ENCODE measurements around the gene APOB.

APOB gene

GRCh38 chr2:21017748-21018276 lies 26.1 kb downstream of the APOB start:
- DNase-seq: no peak

DNA sequence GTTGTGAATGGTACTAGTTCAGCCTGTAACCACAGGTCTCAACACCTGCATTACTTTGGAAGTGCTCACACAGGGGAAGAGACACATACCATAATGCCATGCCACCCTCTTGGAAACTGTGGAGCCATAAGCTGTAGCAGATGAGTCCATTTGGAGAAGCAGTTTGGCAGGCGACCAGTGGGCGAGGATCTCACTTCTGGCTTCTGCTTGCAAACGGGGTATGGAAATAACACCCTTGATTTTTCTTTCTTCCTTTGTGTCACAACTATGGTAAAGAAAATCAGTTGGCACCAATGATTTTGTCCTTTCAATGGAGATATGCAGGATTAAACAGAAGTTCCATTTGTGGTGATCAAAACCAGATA lies 28.6 kb downstream of the APOB start:
- DNase-seq: no peak

GRCh38 chr2:21014364-21015280 lies 29.3 kb downstream of the APOB start:
- DNase-seq: no peak

DNA sequence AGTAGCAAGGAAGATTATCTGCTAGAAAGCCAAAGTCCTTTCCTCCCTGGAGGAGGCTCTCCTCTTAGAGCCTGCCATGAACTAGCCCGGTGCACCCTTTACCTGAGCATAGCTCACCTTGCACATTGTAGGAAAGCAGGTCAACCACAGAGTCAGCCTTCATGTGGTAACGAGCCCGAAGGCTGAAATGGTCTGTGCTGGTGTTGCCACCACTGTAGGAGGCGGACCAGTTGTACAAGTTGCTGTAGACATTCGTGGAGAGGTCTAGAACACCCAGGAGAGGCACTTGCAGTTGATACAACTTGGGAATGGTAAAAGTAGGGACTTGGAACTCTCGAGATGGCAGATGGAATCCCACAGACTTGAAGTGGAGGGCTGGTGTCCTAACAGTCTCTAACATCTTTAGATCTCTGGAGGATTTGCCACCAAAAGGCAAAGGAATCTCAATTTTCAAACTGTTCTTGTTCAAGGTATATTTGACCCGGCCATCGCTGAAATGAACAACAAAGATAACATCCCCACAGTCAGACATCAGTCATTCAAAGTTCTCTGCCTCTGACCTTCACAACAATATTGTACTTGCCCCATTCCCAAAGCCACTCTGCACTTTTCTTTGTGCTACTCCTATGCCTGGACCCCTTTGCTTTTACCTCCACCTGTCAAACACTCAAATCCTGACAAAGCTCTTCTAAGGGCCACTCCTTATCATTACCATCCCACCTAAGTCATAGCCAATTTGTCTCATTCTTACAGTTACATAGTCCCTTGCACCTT lies 30.6 kb downstream of the APOB start:
- DNase-seq: no peak

DNA sequence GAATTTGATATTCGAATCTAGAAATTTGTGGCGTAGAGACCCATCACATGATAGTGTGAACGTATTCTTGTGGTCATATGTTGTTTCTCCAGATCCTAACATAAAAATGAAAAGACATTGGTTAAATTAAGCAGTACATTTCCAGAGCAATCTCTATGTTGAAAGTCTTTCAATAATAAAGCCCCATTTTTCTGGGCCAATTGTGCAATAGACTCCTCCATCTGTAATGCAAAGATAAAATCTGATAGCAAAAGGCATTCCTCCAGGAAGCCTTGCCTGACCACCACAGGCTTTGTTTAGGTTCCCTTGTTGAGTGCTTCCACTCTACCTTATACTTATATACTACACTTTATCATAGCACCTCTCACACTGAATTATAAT lies 31.3 kb downstream of the APOB start:
- DNase-seq: no peak

GRCh38 chr2:21011876-21012556 lies 31.9 kb downstream of the APOB start:
- no peak for DNase-seq

- no peak for DNase-seq
Observed at GRCh38 chr2:21011453-21011852, 32.4 kb downstream of the APOB start.

DNA sequence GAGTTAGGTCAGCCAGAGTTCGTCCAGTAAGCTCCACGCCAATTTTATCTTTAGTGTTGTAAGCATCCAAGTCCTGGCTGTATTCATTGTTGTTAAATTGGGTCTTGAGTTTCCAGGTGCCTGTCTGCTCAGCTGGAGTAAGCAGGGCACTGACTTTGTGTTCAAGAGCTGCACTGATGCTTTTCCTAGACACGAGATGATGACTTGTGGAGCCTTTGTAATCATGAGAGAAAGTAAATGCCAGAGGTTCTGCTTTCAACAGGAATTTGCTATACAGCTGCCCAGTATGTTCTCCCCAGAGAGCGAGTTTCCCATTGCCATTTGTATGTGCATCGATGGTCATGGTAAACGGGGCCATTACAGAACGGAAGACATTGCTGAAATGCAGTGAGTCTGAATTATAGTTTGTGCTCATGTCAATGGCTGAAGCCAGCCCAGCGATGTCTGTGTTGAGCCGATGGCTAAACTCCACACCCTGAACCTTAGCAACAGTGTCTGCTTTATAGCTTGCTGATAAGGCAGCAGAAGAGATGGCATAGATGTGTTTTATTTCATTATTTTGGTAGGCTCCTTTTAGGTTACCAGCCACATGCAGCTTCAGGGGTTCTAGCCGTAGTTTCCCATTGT lies 32.9 kb downstream of the APOB start:
- no peak for DNase-seq

DNA sequence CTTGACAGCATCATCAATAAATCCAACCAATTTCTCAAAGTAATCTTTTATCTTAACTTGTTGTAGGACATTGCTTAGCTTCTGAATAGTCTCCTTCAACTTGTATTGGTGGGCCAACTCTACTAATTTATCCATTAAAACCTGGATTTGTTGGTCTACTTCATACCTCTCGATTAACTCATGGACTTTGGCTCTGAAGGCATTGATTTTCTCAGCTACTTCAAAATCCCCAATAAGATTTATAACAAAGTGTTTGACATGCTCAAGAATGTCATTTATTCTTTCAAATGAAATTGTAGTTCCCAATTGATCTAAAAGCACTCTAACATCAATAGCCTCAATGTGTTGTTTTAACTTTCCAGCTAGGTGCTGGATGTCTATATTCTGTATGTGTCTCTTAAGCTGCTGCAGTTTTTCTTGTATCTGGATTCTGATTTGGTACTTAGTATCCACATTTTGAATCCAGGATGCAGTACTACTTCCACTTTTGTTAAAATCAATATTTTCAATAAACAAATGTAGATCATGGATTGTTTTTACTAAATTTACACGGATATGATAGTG lies 34.1 kb downstream of the APOB start:
- no peak for DNase-seq

DNA sequence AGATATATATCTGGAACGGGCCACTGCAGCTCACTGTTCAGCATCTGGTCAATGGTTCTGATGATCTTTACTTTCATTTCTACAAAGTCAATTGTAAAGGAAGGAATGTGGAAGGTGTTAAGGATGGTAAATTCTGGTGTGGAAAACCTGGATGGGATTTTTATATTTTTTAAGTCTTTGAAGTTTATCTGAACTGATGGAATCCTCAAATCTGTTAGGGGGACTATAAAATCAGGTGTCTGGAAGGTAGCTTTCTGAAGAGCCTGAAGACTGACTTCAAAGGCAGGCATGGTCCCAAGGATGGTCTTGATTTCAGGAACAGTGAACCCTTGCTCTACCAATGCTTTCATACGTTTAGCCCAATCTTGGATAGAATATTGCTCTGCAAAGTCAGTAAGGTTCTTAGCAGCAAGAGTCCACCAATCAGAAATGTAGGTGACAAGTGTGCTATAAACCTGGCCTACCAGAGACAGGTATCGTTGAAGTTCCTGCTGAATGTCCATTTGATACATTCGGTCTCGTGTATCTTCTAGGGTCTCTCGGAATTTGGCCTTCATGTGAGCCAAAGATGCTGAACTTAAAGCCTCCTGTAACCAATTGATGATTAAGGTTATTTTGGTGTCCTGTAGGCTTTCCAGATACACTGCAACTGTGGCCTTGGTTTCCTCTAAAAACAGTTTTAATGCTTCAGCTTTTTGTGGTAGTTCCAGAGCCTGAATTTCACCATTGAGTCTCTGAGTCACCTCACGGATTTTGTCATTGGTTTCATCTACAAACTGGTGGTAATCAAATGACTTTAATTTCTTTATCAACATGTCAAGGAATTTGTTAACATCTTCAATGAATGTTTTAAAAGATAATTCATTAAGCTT lies 34.8 kb downstream of the APOB start:
- DNase-seq: no peak

- DNase-seq: no peak
Observed at GRCh38 chr2:21008014-21008789, 35.7 kb downstream of the APOB start.

DNA sequence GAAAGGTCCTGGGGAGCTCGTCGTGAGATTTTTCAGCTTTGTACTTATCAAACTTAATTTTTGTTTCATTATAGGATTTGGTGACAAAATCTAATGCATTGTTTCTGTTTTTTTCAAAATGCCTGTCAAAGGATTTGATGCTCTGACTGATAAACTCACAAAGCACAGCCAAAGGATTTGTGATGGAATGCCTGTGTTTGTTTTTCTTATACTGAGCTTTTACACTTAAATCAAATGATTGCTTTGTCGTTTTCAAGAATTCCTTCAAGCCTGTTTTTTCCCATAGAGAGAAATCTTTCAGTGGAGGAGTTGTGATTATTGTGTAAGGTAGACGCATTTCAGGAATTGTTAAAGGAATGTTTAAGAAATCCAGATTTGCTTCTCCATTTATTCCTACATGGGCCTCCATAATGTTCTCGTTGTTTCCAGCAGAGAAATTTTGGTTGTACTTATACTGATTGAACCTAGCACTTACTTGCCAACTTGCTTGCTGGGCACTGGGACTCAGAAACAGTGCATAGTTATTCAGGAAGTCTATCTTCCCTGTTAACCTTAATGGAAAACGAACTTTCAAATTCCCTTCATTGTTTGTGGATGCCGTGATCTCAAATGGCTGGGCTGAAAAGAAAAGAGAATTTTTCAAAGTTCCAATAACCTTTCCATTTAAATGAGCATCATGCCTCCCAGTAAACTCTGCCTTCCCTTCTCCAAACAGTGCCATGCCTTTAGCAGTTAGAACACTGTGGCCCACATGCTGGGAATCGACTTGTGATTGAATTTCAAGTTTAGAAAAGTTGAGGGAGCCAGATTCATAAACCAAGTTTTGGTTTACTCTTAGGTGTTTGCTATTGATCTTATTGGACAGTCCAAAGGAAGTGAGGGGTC lies 36.5 kb downstream of the APOB start:
- DNase-seq: no peak

GRCh38 chr2:21006423-21007128 lies 37.3 kb downstream of the APOB start:
- no peak for DNase-seq

DNA sequence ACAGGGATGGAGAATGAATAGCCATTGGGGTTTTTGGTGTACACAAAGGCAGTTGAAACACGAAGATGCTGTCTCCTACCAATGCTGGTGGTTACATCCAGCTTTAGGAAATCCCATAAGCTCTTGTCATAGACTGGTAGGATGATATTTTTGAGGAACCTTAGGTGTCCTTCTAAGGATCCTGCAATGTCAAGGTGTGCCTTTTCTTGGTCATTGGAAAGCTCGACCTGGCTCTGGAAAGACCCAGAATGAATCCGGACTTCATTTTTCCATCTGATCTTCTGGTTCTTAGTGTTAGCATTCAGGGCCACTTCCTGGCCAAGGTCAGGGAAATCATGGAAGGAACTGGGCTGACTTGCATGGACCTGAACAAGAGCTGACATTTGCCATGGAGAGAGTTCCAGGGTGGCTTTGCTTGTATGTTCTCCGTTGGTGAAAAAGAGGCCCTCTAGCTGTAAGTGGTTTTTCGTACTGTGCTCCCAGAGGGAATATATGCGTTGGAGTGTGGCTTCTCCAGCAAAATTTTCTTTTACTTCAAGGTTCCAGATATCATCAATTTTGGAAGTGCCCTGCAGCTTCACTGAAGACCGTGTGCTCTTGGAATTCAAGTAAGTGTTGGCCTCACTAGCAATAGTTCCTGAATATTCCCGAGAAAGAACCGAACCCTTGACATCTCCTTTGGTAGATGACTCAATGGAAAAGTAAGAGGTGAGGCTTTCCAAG lies 38.0 kb downstream of the APOB start:
- DNase-seq: no peak

DNA sequence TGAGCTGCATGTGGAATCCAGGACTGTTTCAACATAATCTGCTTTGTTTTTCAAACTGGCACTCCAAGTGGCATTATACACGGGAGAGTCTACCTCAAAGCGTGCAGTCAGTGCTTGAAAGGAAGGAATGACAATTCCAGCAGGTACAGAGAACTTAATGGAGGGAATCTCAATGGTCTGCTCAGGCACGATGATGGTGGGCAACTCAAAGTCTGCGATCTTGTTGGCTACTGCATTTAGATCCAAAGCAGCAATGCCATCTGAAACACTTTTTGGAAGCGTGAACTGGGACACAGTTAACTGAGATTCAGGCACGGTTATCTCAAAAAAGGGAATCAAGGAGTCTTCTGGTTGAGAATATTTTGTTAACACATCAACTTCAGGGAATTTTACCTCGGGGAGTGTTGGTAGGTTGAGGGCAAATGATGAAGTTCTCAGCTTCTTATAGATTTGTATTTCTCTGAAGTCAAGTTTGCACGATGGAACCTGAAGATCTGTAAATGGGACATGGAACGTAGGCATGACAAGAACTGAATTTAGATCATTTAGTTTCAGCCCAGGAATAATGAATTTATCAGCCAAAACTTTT lies 38.7 kb downstream of the APOB start:
- no peak for DNase-seq

DNA sequence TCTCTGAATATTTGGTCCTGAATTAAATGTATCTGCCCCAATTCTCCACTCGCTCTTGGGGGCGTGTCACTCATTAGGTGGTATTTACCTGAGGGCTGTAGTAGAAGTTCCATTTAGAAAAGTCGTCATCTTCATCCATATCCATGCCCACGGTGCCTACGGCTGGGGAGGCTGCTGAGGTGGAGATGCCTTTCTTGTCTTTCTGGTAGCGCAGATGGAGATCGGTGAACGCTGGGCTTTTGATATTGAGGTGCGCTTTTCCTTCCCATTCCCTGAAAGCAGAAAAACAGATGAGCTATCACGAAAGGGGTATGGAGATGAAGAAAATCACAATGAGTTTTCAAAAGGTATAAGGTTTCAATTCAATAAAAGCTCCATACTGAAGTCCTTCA lies 39.7 kb downstream of the APOB start:
- DNase-seq: no peak

- no peak for DNase-seq
Observed at GRCh38 chr2:21003572-21004180, 40.2 kb downstream of the APOB start.

Measured in T-helper 2 cell (primary cell).